NCI-H2029 (cell line): ENCODE results near the gene PALLD.
A peak's percentile ranks its signal among the peaks of the same experiment; 100 is the strongest.
"Not testable (repeated sequence)": the region's sequence is repeated elsewhere in the genome, so short reads cannot be mapped to it uniquely, and the experiment has no call there.

Experiments used
- DNase-seq: peaks from one replicate; lab custom pipeline; 2025; lab: John Stamatoyannopoulos, UW

Gene PALLD

DNA sequence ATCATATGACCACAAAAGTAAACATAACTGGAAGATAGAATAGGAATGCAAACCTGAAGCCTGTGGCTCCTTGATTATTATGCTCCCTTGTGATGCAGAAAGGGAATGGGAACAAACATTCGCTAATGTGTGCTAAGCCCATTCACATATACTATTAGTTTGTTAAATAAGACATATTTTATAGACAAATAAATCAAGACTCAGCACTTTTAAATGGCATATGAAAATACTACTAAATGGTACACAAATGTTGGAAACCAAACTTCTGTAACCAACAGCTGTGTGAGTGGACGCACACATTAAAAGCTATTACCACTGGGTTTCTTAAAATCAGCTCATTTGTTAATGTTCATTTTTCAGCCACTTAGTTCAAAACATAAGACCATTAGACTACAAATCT, 417.2 kb downstream of the PALLD start:
- DNase-seq: no peak

DNA sequence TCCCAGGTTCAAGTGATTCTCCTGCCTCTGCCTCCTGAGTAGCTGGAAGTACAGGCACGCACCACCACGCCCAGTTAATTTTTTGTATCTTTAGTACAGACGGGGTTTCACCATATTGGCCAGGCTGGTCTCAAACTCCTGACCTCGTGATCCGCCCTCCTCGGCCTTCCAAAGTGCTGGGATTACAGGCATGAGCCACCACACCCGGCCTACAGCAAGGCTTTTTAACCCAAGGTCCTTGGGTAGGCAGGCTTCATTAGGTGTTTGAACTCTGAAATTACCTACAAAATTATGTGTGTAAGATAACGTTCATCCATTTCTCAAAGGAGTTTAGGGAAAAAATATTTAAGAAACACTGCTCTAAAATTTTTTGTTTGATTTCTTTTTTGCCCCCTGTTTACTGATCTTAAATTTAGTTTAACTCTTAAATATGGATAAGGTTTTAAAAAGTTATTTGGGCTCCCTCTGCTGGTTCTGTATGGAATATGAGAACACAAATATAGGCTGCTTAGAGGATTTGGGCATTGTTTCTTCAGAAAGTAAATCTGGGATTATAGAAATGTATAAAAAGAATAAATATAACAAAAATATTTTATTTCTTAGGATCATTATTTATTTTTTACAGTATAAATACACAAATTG, 420.4 kb downstream of the PALLD start:
- DNase-seq: no peak

DNA sequence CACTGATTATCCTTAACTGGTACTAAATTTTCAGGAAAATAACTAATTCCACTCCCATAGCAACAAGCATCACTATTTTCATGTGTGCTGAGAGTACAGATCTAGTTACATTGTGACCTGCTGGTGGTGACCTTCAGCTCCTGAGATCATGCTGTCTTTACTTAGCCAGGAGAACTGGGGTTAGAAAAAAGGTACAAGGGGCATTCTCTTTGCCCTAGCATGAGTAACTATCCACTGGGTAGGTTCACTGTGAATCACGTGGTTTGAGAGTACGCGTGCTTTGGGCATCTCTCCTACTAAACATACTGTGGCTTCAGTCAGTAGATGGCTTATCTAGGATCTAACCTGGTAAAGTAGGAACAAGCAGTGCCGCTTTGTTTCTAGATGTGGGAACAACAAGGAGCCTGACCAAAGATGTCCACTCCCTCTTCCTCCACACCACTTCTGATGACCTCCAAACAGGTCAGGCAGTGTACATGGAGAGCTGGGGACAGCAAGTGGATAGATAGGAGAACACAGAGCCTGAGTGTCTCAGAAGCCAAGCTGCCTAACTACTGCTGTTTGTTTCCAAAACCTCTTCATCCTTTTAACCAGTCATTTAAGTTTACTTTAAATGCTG, 423.0 kb downstream of the PALLD start:
- no peak for DNase-seq

DNA sequence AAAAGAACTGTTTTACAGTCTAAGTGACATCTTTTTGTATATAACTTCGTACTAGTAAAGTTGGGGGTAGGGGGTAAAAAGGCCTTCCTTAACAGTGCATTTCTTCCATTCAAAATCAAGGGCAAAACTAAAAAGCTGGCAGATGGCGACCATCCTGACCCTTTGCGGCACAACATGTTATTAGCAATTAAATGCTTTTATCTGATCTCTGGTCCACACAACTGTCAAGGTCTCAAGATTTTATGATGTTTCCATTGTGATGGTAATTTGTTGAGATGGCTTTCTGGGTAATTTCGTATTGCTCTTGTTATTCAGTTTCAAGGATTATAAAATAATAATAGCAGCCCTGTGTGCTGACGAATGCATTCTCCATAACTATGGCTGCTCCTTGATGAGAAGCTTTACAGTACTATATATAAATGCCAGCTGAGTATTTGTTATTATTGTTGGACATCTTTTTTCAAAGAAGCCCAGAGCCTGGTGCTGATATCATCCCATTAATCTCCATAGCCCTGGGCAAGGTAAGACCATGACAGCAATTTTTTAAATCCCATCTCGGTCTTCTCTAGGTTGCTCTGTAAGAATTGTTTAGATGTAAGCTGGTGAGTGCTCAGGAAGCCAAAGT, 423.7 kb downstream of the PALLD start:
- no peak for DNase-seq

DNA sequence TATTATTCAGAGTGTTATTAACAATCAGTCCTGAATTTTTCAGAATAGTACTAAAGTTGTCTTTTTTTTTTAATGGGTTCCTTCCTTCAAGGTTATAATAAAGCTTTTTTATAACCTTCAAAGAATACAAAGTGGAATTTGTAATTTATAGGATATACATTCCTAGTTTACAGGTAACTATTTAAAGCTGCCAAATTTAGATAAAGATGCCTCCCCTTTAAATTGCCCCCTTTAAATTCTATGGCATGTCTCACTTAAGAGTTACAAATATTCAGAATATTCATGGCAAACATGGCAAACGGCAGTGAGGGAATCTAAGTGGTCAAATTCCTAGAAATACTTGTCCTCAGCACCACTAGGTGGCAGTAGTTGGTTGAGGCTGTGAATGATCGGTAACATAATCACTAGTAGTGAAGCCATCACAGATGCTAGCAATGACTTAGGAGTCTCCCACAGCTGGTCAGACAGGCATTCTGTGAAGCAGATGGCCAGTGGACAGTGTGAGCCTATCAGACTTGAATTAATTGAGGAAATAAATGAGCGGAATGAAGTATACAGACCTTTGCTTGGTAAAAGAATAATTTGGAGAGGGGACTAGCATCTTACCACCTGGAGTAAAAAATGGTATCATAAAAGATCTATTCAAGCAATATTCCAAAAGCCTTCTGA, 426.8 kb downstream of the PALLD start:
- peak; percentile 40 for DNase-seq

DNA sequence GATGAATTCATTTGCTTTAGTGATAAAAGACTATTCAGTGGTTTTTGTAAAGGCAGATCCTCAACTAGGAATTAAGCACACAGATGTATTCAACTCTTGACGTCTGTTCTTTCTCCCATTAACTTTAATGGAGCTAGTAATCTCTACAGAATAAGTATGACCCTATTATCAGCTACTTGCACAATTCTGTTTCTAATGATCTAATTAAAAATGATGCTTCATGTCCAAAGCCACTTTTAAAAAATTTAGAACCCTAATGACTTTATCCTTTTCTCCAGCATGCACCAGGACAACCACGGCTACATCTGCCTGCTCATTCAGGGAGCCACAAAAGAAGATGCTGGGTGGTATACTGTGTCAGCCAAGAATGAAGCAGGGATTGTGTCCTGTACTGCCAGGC, 427.8 kb downstream of the PALLD start:
- DNase-seq: no peak

DNA sequence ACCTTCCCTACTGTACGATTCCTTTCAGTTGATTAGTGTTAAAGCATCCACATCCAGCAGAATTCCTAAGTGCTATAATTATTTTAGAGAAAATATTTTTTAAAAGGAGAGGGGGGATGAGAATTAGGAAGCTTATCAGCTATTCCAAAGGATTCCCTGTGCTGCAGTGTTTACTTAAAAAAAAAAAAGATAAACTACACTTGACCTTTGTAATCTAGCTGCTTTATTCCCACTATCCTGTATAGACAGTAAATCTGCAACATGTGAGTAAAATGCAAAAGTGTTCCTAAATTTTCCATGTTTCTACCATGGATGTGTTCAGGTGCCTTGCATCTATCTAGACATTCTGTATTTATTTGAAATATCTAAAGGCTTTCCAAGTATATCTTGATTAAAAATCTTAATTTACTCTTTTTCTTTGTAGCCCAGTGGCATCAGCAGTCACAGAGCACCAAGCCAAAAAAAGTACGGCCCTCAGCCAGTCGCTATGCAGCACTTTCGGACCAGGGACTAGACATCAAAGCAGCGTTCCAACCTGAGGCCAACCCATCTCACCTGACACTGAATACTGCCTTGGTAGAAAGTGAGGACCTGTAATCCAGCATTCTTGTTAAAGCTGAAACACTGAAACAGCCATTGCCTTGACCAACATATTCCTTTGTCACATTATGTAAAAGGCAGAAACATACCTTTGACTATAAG, 429.1 kb downstream of the PALLD start:
- DNase-seq: no peak

DNA sequence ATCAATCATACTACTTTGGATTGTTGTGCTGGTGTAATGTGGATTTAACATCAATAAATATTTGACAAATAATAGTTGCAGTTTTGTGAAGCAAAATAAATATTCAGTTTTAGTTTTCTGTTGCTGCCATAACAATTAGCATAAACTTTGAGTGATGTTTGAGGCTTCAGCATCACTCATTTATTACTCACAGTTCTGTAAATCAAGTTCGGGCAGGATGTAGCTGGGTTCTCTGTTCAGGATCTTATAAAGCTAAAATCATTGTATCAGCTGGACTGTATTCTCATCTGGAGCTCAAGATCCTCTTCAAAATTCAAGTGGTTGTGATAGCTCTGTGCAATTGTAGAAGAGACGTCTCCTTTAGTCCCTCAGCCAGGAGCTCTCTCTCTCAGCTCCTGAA, 431.5 kb downstream of the PALLD start:
- DNase-seq: no peak

DNA sequence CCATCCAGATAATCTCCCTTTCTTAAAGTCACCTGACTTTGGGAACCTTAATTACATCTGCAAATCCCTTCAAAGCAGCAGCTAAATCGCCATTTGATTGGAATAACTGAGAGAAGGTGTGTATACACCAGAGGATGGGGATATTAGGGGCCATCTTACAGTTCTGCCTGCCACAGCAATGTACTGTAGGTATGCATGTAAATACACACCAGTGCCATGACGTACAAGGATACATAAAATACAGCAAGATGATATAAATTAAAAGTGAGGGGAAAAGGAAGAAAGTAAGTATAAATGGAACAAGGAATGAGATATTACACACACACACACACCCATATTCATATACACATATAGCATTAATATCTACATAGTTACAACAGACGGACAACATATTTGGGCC, 432.0 kb downstream of the PALLD start:
- DNase-seq: no peak

DNA sequence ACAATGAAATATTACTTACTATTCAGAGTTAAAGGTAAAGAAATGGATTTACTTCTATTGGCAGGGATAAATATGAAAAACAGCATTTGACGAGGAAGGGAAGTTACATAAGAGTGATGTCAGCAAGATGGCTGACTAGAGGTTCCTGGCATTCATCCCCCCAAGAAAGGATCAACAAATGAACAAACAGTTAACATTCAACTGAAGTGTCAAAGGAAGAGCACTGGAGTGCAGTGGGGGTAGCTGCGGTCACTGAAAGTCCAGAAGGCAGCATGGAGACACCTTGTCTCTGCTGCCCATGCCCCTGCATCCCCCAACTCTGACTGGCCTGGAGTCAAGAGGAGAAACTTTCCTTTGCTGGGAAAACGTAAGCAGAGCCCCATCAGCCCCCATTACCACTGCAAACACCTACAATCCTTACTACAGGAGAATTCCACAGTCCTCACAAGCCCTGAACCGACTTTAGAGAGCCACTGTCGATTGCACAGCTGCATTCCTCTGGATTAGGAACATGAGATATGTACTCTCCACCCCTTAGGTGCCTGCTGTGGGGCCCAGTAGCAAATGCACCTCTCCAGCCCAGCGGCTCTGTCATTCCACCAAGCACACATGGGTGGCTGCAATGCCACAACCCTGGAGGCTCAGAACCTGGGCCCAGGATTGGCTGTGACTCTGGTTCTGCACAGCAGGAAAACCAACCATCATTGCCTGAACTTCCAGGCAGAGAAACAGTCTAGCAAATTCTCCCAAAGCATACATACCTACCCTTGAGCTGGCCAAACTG, 433.8 kb downstream of the PALLD start:
- no peak for DNase-seq

DNA sequence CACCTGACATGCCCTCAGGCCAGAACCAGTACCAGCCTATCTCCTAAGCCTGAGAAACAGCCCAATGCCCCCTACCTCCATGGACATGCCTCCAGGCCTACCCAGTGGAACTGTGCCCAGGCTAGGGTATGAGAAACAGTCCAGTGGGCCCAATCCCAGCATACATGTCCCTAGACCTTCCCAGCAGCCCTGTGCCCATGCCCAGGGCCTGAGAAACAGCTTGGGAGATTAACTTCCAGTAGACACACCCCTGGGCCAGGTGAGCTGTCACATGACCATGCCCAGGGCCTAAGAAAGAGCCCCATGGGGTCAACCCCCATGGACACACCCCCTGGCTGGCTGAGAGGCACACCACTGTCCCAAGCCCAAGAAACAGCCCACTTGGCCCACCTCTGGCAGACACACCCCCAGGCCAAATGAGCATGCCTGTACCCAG, 434.4 kb downstream of the PALLD start:
- DNase-seq: no peak

DNA sequence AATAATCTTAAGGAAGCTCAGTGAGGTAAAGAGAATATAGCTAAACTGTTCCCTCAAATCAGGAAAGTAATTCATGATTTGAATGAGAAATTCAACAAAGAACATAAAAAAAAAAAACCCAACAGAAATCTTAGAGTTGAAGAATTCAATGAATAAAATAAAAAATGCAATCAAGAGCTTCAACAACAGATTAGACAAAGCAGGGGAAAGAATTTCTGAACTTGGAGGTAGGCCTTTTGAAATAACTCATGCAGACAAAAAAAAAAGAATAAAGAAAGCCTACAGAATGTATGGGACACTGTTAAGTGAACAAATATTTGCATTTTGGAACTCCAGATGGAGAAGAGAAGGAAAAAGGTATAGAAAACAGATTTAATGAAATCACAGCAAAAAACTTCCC, 435.3 kb downstream of the PALLD start:
- no peak for DNase-seq

DNA sequence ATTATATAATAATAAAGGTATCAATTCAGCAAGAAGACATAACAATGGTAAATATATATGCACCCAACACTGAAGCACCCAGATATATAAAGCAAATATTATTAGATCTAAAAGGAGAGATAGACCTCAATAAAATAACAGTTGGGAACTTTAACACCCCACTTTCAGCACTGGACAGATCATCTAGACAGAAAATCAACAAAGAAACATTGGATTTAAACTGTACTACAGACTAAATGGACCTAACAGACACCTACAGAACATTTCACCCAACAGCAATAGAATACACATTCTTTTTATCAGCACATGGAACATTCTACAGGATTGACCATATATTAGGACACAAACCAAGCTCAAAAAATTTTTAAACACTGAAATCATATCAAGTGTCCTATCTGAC, 436.6 kb downstream of the PALLD start:
- no peak for DNase-seq

DNA sequence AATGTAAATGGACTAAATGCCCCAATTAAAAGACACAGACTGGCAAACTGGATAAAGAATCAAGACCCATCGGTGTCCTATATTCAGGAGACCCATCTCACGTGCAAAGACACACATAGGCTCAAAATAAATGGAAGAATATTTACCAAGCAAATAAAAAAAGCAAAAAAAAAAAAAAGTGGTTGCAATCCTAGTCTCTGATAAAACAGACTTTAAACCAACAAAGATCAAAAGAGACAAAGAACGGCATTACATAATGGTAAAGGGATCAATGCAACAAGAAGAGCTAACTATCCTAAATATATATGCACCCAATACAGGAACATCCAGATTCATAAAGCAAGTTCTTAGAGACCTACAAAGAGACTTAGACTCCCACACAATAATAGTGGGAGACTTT, 440.6 kb downstream of the PALLD start:
- DNase-seq: not testable (repeated sequence)

DNA sequence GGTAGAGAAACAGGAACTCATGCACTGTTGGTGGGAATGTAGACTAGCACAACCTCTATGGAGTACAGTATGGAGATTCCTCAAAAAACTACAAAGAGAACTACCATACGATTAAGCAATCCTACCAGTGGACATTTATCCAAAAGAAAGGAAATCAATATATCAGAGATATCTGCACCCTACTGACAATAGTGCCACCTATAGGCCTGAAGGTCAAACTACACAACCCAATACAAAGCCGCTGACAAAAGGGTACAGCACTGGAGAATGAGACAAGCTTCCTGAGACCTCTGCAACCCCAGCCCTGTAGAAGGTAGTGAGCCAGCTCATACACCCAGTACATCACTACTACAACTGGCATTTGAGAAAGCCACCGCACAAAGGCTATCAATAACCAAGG, 446.1 kb downstream of the PALLD start:
- no peak for DNase-seq

DNA sequence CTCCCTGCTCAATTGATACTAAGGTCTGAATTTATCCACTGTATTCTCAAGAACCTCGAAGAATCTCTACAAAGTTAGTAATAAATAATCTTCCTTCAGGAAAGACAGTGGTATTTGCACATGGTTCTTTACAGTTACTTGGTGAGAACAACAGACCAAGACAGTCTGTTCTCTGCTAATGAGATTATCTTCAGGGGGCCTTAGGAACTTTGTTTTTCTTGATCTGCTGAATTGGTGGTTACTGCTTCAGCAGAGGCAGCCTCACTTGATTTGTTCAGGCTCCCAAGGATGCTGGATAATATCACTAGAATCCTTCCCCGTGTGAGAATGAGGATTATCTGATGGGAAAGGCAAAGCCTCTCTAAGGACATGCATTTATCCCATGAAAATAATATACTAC, 448.4 kb downstream of the PALLD start:
- no peak for DNase-seq

DNA sequence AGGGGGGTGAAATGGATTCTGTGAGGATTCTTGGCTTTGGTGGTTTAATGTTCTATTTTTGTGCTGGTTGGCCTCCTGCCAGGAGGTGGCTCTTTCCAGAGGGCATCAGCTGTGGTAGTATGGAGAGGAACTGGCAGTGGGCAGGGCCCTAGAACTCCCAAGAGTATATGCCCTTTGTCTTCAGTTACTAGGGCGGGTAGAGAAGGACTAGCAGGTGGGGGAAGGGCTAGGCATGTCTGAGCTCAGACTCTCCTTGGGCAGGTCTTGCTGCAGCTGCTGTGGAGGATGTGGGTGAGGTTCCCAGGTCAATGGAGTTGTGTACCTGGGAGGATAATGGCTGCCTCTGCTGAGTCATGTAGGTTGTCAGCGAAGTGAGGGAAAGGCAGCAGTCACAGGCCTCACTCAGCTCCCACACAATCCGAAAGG, 456.0 kb downstream of the PALLD start:
- DNase-seq: not testable (repeated sequence)

DNA sequence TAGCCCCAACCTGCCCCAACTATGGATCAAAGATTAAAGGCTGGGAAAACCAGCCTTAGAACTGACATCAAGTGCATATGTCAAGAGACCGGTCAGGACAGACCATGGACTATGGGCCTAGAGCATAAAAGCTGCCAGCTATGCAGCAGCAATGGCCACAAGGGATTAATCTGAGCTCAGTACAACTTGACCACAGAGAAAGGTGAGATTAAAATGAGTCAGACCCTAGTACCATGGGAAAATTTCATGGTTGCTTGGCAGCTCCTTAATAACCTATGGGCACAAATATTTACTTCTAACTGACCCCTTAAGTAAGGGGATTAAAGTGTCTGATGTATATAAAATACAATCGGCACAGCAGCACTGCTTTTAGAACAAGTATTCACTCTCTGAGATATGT, 458.8 kb downstream of the PALLD start:
- DNase-seq: no peak

DNA sequence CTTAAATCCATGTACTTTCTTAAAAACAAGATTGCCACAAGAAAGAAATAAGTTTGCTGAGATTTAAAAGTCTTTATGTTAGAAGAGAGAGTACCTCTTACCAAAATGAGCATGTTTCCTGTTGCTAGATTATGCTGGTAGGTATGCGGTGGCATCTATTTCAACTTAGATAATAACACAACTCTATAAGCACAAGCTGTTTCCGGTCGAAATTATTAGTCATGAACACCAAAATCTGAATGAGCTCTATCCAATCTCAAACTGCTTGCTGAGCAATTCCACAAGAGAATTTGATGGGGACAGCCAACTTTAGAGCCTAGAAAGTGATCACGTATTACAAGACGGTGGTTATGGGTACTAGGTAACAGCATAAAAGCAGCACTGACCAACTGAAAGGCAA, 463.9 kb downstream of the PALLD start:
- no peak for DNase-seq

DNA sequence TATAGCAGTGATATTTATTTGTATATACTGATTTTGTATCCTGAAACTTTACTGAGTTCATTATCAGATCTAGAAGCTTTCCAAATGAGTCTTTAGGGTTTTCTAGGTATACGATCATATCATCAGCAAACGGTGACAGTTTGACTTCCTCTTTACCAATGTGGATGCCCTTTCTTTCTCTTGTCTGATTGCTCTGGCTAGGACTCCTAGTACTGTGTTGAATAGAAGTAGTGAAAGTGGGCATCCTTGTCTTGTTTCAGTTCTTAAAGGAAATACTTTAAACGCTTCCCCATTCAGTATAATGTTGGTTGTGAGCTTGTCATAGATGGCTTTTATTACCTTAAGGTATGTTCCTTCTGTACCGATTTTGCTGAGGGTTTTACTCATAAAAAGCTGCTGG, 475.7 kb downstream of the PALLD start:
- no peak for DNase-seq
